ENCODE results near the gene PLPPR2.
A peak's percentile ranks its signal among the peaks of the same experiment; 100 is the strongest.
"Not testable (repeated sequence)": the region's sequence is repeated elsewhere in the genome, so short reads cannot be mapped to it uniquely, and the experiment has no call there.

The PLPPR2 gene

GRCh38 chr19:11404588-11405222, 49.5 kb downstream of the PLPPR2 start:
- no peak for DNase-seq (ENCODE audit: extremely low read depth, low read depth)
- no peak for TF ChIP-seq CTCF (IDR thresholded peaks at IDR 0.05; ENCODE audit: low read depth, low read length, missing control alignments)
- H3K4me3 ChIP-seq (replicated peaks; ENCODE audit: low read depth, low read length), result no peak overlapping the region

- DNase-seq (ENCODE audit: extremely low read depth, low read depth), result no peak
- TF ChIP-seq CTCF (IDR thresholded peaks at IDR 0.05; ENCODE audit: low read depth, low read length, missing control alignments), result peak; percentile 15
- no peak overlapping the region for H3K4me3 ChIP-seq (replicated peaks; ENCODE audit: low read depth, low read length)
Measured at GRCh38 chr19:11405846-11406643, 50.8 kb downstream of the PLPPR2 start.

- not testable (repeated sequence) for DNase-seq (ENCODE audit: extremely low read depth, low read depth); H3K4me3 ChIP-seq (replicated peaks; ENCODE audit: low read depth, low read length)
Measured at GRCh38 chr19:11406703-11407236, 51.5 kb downstream of the PLPPR2 start.

- H3K4me3 ChIP-seq (replicated peaks; ENCODE audit: low read depth, low read length), result no peak overlapping the region
- DNase-seq (ENCODE audit: extremely low read depth, low read depth), result no peak
- TF ChIP-seq CTCF (IDR thresholded peaks at IDR 0.05; ENCODE audit: low read depth, low read length, missing control alignments), result no peak
Measured at GRCh38 chr19:11408591-11408990, 53.4 kb downstream of the PLPPR2 start.

GRCh38 chr19:11410682-11411081, 55.5 kb downstream of the PLPPR2 start:
- TF ChIP-seq CTCF (IDR thresholded peaks at IDR 0.05; ENCODE audit: low read depth, low read length, missing control alignments), result no peak
- no peak for DNase-seq (ENCODE audit: extremely low read depth, low read depth)
- no peak overlapping the region for H3K4me3 ChIP-seq (replicated peaks; ENCODE audit: low read depth, low read length)

GRCh38 chr19:11414544-11414943, 59.3 kb downstream of the PLPPR2 start:
- peak; percentile 22 for DNase-seq (ENCODE audit: extremely low read depth, low read depth)
- no peak for TF ChIP-seq CTCF (IDR thresholded peaks at IDR 0.05; ENCODE audit: low read depth, low read length, missing control alignments)
- H3K4me3 ChIP-seq (replicated peaks; ENCODE audit: low read depth, low read length), result no peak overlapping the region
